GM12891 (cell line): ENCODE data around the gene SIK3.

Experiments
- PAX5 ChIP-seq: IDR thresholded peaks from 2 replicates; pipeline ENCODE4 v1.6.1; 2011; ENCODE audit warnings: low read length, moderate library complexity, mild to moderate bottlenecking; ENCODE audit not compliant: insufficient read depth, severe bottlenecking
- POLR2A ChIP-seq: IDR thresholded peaks from 2 replicates; pipeline ENCODE4 v1.6.1; 2011; ENCODE audit warnings: low read depth, low read length, control low read depth
- POLR2AphosphoS5 ChIP-seq: IDR thresholded peaks from 2 replicates; pipeline ENCODE4 v1.6.1; 2011; ENCODE audit warnings: low read depth, low read length, control low read depth
- SPI1 ChIP-seq: IDR thresholded peaks from 2 replicates; pipeline ENCODE4 v1.6.1; 2011; ENCODE audit warnings: low read depth, low read length, control low read depth
- TAF1 ChIP-seq: IDR thresholded peaks from 2 replicates; pipeline ENCODE4 v1.6.1; 2011; ENCODE audit warnings: low read depth, low read length, control low read depth

DNA sequence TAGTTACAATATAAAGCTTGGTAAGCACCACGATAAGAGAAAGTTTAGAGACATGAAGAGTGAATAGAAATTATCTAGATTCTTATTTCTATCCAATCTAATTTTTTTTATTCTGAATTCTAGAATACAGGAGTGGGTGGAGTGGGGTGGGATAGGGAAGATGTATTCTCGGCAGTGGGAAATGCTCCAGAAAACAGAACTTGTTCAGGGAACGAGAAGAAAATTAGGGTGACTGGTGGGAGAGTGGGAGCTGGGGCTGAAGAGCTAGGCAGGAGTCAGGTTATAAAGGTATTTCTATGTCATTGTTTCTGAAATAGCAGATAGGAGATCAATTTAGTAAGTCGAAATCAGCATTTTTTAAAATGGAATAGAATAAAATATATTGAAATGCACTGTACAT, 207.6 kb downstream of the SIK3 start:
- TF ChIP-seq POLR2A: no peak
- no peak for TF ChIP-seq POLR2AphosphoS5
- TF ChIP-seq TAF1: no peak
- no peak for TF ChIP-seq SPI1
- TF ChIP-seq PAX5: no peak
